HG03439 (cell line): ENCODE data around the gene LZTS3.
"Not testable (repeated sequence)": the region's sequence is repeated elsewhere in the genome, so short reads cannot be mapped to it uniquely, and the experiment has no call there.

Experiments
- ATAC-seq: cut with Tn5 transposase; IDR thresholded peaks from one replicate; pipeline ENCODE4 v1.9.1; 2021; ENCODE audit warnings: mild to moderate bottlenecking, moderate library complexity; ENCODE audit not compliant: unreplicated experiment

Gene LZTS3

GRCh38 chr20:3141757-3142156 lies 31.6 kb downstream of the LZTS3 start:
- no peak for ATAC-seq

DNA sequence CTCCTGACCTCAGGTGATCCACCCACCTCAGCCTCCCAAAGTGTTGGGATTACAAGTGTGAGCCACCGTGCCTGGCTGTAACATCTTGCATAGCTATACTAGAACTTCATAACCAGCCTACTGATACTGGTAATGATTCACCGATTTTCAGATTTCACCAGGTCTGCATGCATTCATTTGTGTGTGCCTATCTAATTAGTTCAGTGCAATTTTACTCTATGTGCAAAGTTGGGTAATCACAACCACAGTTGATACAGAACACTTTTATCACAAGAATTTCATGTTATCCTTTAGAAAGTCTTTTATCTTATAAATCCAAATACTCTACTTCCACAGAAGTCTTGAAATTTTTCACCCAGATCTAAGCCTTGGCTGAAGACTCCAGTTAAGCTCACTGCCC lies 35.9 kb downstream of the LZTS3 start:
- no peak for ATAC-seq

GRCh38 chr20:3135507-3136070 lies 37.8 kb downstream of the LZTS3 start:
- ATAC-seq, result no peak

GRCh38 chr20:3134151-3134550 lies 39.2 kb downstream of the LZTS3 start:
- ATAC-seq, result no peak

GRCh38 chr20:3133155-3133554 lies 40.2 kb downstream of the LZTS3 start:
- no peak for ATAC-seq

DNA sequence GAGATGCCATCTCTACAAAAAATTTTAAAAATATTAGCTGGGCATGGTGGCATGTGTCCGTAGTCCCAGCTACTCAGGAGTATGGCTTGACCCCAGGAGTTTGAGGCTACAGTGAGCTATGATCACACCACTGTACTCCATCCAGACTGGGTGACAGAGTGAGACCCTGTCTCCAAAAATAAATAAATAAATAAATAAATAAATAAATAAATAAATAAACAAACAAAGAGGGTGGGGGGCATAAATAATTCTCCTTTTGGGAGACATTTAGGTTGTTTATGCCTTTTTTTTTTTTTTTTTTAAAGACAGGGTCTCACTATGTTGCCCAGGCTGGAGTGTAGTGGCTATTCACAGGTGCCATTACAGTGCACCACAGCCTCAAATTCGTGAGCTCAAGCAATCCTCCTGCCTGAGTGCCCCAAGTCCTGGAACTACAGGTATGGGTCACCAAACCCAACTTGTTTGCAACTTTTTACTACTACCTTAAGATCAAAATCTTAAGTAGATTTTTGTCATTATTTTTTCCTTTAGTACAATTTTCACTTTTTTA lies 43.2 kb downstream of the LZTS3 start:
- ATAC-seq, result no peak

- no peak for ATAC-seq
Measured at GRCh38 chr20:3129094-3129493, 44.3 kb downstream of the LZTS3 start.

DNA sequence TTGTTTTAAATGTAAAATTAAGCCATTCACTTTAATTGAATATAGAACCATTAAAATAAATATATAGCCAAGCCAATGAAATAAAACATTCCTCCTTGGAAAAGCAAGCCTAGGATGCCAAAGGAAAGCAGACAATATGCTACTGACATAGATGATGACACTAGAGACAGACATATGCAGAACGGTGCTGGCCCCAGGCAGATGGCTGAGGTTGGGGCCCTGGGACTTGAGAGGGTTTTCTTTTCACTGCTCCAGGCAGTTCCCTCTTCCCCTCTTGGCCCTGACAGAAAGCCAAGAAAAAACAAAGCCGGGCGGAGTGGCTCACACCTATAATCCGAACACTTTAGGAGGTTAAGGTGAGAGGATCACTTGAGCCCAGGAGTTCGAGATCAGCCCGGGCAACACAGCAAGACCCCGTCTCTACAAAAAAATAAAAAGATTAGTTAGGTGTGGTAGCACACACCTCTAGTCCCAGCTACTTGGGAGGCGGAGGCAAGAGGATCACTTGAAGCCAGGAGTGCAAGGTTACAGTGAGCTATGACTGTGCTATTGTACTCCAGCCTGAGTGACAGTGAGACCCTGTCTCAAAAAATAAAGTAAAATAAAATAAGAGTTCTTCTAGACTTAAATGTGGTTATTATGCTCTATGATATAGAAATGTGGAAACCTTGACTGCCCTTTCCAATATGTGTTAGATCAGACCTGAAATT lies 44.9 kb downstream of the LZTS3 start:
- ATAC-seq, result no peak

DNA sequence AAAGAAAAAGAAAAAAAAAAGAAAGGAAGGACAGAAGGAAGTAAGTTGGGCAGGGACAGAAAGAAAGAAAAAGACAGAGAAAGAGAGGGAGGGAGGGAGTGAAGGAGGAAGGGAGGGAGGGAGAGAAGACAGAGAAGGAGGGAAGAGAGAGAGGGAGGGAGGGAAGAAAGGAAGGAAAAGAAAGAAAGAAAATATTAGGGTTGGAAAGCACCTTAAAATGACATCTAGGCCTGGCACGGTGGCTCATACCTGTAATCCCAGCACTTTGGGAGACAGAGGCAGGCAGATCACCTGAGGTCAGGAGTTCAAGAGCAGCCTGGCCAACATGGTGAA lies 46.9 kb downstream of the LZTS3 start:
- no peak for ATAC-seq

DNA sequence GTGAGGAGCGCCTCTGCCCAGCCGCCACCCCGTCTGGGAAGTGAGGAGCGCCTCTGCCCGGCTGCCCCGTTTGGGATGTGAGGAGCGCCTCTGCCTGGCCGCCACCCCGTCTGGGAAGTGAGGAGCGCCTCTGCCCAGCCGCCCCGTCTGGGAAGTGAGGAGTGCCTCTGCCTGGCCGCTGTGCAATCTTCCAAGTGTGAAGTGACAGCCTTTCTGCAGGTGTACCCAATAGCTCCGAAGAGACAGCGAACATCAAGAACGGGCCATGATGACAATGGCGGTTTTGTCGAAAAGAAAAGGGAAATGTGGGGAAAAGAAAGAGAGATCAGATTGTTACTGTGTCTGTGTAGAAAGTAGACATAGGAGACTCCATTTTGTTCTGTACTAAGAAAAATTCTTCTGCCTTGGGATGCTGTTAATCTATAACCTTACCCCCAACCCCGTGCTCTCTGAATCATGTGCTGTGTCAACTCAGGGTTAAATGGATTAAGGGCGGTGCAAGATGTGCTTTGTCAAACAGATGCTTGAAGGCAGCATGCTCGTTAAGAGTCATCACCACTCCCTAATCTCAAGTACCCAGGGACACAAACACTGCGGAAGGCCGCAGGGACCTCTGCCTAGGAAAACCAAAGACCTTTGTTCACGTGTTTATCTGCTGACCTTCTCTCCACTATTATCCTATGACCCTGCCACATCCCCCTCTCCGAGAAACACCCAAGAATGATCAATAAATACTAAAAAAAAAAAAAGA lies 47.4 kb downstream of the LZTS3 start:
- not testable (repeated sequence) for ATAC-seq

DNA sequence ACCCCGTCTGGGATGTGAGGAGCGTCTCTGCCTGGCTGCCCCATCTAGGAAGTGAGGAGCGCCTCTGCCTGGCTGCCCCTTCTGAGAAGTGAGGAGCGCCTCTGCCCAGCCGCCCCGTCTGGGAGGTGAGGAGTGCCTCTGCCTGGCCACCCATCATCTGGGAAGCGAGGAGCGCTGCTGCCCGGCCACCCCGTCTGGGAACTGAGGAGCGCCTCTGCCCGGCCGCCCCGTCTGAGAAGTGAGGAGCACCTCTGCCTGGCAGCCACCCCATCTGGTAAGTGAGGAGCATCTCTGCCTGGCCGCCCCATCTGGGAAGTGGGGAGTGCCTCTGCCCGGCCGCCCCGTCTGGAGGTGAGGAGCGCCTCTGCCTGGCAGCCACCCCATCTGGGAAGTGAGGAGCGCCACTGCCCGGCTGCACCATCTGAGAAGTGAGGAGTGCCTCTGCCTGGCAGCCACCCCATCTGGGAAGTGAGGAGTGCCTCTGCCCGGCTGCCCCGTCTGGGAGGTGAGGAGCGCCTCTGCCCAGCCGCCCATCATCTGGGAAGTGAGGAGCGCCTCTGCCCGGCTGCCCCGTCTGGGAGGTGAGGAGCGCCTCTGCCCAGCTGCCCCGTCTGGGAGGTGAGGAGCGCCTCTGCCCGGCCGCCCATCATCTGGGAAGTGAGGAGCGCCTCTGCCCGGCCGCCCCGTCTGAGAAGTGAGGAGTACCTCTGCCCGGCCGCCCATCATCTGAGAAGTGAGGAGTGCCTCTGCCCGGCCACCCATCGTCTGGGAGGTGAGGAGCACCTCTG lies 48.4 kb downstream of the LZTS3 start:
- ATAC-seq, result not testable (repeated sequence)

DNA sequence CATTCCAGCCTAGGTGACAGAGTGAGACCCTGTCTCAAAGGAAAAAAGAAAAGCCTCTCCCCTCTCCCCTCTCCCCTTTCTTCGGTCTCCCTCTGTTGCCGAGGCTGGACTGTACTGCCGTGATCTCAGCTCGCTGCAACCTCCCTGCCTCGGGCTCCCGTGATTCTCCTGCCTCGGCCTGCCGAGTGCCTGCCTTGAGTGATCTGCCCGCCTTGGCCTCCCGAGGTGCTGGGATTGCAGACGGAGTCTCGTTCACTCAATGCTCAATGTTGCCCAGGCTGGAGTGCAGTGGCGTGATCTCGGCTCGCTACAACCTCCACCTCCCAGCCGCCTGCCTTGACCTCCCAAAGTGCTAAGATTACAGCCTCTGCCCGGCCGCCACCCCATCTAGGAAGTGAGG lies 49.2 kb downstream of the LZTS3 start:
- not testable (repeated sequence) for ATAC-seq

DNA sequence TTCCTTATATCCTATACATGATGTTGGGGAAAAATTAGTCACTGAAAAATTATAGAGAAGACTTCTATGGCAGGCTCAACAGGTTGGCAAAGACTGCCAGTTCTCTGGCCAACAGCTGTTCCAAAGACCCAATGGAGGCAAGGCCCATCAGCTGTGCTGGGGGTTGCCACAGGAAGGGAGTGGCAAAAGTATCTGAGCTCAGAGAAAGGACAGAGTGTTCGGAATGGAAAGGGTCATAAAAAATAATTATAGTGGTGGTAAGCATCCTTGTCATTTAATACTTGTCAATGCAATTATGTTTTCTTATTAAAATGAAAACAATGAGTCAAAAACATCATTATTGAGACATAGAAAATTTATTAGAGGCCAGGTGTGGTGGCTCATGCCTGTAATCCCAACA lies 49.8 kb downstream of the LZTS3 start:
- no peak for ATAC-seq

- no peak for ATAC-seq
Measured at GRCh38 chr20:3121955-3122610, 51.3 kb downstream of the LZTS3 start.

DNA sequence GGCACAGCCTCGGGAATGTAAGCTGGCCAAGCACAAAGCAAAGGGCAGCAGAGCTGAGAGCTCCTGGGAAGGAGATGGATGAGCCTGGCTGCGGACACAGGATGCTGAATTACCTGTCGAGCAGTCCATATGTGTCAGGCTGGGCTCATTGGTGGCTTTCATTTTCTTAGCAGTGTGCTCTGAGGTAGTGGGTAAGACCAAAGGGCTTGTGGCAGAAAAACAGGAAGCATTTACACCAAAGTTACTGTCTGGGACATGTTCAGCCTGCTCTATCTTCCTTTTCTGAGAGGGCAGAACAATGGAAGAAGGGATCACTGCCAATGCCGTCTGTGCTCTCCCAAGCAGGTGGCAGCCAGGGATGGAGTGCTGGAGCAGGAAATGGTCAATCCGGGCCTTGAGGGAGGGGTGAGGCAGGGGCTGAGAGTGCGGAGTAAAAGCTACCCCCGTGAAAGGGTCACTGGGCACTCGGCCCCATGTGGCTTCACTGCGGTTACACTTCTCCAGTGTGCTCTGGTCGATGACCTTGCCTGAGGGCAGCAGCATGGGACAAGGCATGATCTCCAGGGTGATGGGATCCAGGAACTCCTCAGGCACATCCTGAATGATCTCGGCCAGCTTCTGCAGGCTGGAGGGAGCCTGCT lies 52.0 kb downstream of the LZTS3 start:
- ATAC-seq, result no peak

DNA sequence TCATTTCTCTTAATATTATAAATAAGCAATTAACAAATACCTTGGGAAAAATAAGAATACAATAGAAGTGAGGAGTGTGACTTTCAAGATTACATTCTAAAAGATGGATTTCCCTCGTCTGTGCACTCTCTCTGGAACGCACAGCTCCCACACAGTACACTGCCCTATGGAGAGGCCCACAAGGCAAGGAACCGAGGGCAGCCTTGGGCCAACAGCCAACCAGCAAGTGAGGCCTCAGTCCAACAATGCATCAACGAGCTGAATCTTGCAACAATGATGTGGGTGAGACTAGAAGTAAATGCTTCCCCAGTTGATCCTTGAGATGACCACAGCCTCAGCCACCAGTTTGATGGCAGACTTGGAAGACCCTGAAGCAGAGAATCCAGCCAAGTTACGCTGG lies 54.3 kb downstream of the LZTS3 start:
- ATAC-seq, result no peak

GRCh38 chr20:3117839-3118379 lies 55.4 kb downstream of the LZTS3 start:
- ATAC-seq, result not testable (repeated sequence)

DNA sequence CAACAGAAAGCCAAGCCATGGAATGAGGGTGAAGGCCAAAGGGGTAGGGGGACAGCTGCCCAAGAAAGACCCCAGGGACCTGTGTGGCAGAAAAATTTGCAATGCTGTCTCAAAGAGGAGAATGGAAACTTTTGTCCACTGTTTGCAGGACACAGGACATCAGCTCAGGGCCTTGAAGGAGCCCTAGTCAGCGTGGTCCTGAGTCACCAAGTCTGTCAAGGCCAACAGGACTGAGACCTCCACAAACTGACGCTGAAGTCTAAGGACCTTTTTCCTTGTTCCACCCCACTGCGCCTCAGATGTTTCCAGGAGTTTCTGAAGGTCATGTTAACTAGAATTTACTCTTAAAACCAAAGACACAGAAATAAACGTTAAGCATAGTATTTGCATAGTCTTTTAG lies 57.0 kb downstream of the LZTS3 start:
- ATAC-seq, result no peak

GRCh38 chr20:3115190-3116107 lies 57.9 kb downstream of the LZTS3 start:
- ATAC-seq, result no peak
